ENCODE measurements around the gene COL18A1. TPM values are rescaled to one million over a fixed set of nuclear protein-coding genes. Genes with fewer than 3 reads are reported as not detected.

The COL18A1 gene
- total RNA-seq, 1 donor from 2014 or later: 61.1 TPM

DNA sequence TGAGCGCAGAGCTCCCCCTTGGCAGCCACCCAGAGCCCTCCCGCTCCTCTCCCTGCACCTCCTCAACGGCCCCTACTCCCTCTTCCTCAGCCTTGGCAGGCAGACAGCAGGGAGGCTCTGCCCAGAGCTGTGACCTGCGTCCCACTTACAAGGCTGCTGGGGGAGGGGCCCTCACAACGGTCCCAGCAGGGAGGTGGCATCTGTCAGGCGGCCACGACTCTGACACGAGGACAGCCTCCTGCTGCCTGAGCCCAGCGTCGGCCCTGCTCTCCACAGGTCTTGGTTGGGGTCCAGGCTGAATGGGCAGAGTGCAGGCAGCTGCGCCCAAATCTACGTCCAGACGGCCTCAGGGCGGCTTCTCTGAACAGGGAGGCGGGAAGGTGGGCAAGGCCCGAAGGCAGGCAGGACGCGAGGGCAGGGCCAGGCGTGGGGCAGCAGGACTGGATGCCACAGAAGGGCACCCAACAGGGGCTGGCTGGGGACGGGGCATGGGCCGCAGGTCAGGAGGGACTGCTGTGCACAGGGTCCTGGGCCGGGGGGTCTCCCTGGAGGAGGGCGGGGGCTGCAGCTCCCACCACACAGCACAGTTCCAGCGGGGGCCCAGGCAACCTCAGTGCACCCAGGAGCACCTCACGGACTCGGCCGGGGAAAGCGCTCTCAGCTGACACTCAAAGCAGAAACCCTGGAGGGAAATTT, 129.8 kb downstream of the COL18A1 start:
- H3K9me3 Mint-ChIP-seq (ENCODE audit: unreplicated experiment): no peaks in the 10 kb centered on the region
- peaks cover 3% of the 10 kb centered on the region for H3K36me3 Mint-ChIP-seq (ENCODE audit: low read depth, unreplicated experiment)
- no peak overlapping the region for H3K4me3 Mint-ChIP-seq (ENCODE audit: unreplicated experiment)
- H3K27me3 Mint-ChIP-seq (ENCODE audit: unreplicated experiment): peaks cover 4% of the 10 kb centered on the region
- TF ChIP-seq CTCF (IDR thresholded peaks at IDR 0.05; ENCODE audit: unreplicated experiment): no peak
- no peak for DNase-seq (ENCODE audit: low spot score)
- H3K27ac Mint-ChIP-seq (ENCODE audit: unreplicated experiment): no peak overlapping the region
- H3K4me1 Mint-ChIP-seq (ENCODE audit: unreplicated experiment): peaks cover 9% of the 10 kb centered on the region

GRCh38 chr21:45535341-45536081, 130.5 kb downstream of the COL18A1 start:
- Mint-ChIP-seq H3K27me3 (ENCODE audit: unreplicated experiment) (peaks cover 4% of the 10 kb centered on the region), H3K9me3 (ENCODE audit: unreplicated experiment) (no peaks in the 10 kb centered on the region), H3K4me3 (ENCODE audit: unreplicated experiment) (no peak overlapping the region), H3K4me1 (ENCODE audit: unreplicated experiment) (peaks cover 9% of the 10 kb centered on the region), H3K27ac (ENCODE audit: unreplicated experiment) (no peak overlapping the region), H3K36me3 (ENCODE audit: low read depth, unreplicated experiment) (peaks cover 3% of the 10 kb centered on the region)
- no peak for DNase-seq (ENCODE audit: low spot score)
- no peak for TF ChIP-seq CTCF (IDR thresholded peaks at IDR 0.05; ENCODE audit: unreplicated experiment)

DNA sequence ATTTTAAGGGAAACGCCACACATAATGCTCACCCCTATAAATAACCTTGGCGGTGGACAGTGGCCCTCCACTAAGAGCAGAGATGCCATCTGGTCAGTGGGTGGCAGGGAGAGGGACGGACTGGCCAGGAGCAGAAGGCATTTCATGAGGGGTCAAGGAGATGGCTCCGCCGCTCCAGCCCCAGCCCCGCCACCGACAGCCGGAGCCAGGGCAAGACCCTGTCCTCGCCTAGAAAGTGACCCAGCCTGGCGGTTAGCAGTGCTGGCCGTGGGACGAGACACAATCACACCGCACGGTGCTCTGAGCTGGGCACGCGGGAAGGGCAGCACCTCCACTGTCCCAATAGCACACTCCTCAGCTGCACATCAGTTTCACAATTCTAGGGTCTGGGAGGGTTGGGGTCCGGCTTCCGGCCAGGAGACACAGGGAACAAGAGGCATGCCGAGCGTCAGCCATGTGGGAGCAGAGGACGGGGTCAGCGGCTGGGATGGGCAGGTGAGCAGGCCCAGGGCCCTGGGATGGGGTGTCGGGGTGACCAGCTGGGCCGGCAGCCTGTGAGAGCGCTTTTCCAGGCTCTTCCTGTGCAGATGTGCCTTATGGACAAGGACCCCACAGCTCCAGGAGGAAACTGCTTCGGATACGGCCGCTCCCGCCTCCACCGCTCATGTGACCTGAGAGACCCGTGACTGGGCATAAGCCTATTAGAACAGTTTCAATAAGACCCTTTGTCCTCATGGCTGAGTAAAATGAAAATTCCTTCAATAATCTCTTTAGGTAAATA, 131.5 kb downstream of the COL18A1 start:
- DNase-seq (ENCODE audit: low spot score): no peak
- no peaks in the 10 kb centered on the region for H3K9me3 Mint-ChIP-seq (ENCODE audit: unreplicated experiment)

GRCh38 chr21:45537111-45537745, 132.3 kb downstream of the COL18A1 start:
- H3K4me1 Mint-ChIP-seq (ENCODE audit: unreplicated experiment): peaks cover 9% of the 10 kb centered on the region
- H3K36me3 Mint-ChIP-seq (ENCODE audit: low read depth, unreplicated experiment): peaks cover 3% of the 10 kb centered on the region
- peaks cover 8% of the 10 kb centered on the region for H3K27me3 Mint-ChIP-seq (ENCODE audit: unreplicated experiment)
- H3K9me3 Mint-ChIP-seq (ENCODE audit: unreplicated experiment): no peaks in the 10 kb centered on the region
- TF ChIP-seq CTCF (IDR thresholded peaks at IDR 0.05; ENCODE audit: unreplicated experiment): no peak
- DNase-seq (ENCODE audit: low spot score): no peak
- H3K4me3 Mint-ChIP-seq (ENCODE audit: unreplicated experiment): no peak overlapping the region
- no peak overlapping the region for H3K27ac Mint-ChIP-seq (ENCODE audit: unreplicated experiment)

More for the DNA sequence above, 131.5 kb downstream of the COL18A1 start:
- Mint-ChIP-seq H3K27me3 (ENCODE audit: unreplicated experiment) (peaks cover 8% of the 10 kb centered on the region), H3K4me3 (ENCODE audit: unreplicated experiment) (no peak overlapping the region), H3K36me3 (ENCODE audit: low read depth, unreplicated experiment) (peaks cover 3% of the 10 kb centered on the region), H3K27ac (ENCODE audit: unreplicated experiment) (no peak overlapping the region), H3K4me1 (ENCODE audit: unreplicated experiment) (peaks cover 12% of the 10 kb centered on the region)
- no peak for TF ChIP-seq CTCF (IDR thresholded peaks at IDR 0.05; ENCODE audit: unreplicated experiment)

Measured in endothelial cell (in vitro differentiated cells).